HG03097 (cell line): ENCODE measurements around the gene SPTLC3.

Experiments used
- ATAC-seq: cut with Tn5 transposase; IDR thresholded peaks from one replicate; pipeline ENCODE4 v1.9.1; 2021; ENCODE audit not compliant: unreplicated experiment, low FRiP score

Gene SPTLC3

GRCh38 chr20:13128173-13128572, 119.4 kb downstream of the SPTLC3 start:
- ATAC-seq = no peak

GRCh38 chr20:13130061-13130706, 121.4 kb downstream of the SPTLC3 start:
- ATAC-seq = no peak

GRCh38 chr20:13130707-13131103, 121.9 kb downstream of the SPTLC3 start:
- ATAC-seq = no peak

GRCh38 chr20:13131688-13132087, 122.9 kb downstream of the SPTLC3 start:
- ATAC-seq = no peak

- ATAC-seq = no peak
These were observed 130.8 kb downstream of the SPTLC3 start for GRCh38 chr20:13139459-13140150.

GRCh38 chr20:13140201-13140600, 131.4 kb downstream of the SPTLC3 start:
- no peak for ATAC-seq

- ATAC-seq = no peak
These were observed 132.0 kb downstream of the SPTLC3 start for GRCh38 chr20:13140775-13141174.

GRCh38 chr20:13141546-13141945, 132.8 kb downstream of the SPTLC3 start:
- ATAC-seq = no peak

GRCh38 chr20:13142143-13142542, 133.4 kb downstream of the SPTLC3 start:
- no peak for ATAC-seq

GRCh38 chr20:13147071-13147963, 138.5 kb downstream of the SPTLC3 start:
- ATAC-seq = no peak

- ATAC-seq = no peak
These were observed 139.2 kb downstream of the SPTLC3 start for GRCh38 chr20:13147971-13148370.

- ATAC-seq = no peak
These were observed 139.6 kb downstream of the SPTLC3 start for GRCh38 chr20:13148402-13148801.

- ATAC-seq = no peak
These were observed 140.2 kb downstream of the SPTLC3 start for GRCh38 chr20:13148961-13149360.

- no peak for ATAC-seq
These were observed 140.8 kb downstream of the SPTLC3 start for GRCh38 chr20:13149371-13150105.

GRCh38 chr20:13158369-13158768, 149.6 kb downstream of the SPTLC3 start:
- no peak for ATAC-seq

- ATAC-seq = no peak
These were observed 151.1 kb downstream of the SPTLC3 start for GRCh38 chr20:13159889-13160288.

- ATAC-seq = no peak
These were observed 156.4 kb downstream of the SPTLC3 start for GRCh38 chr20:13165203-13165602.

- no peak for ATAC-seq
These were observed 157.2 kb downstream of the SPTLC3 start for GRCh38 chr20:13166011-13166410.

GRCh38 chr20:13166437-13166836, 157.7 kb downstream of the SPTLC3 start:
- no peak for ATAC-seq

- no peak for ATAC-seq
These were observed 160.3 kb downstream of the SPTLC3 start for GRCh38 chr20:13169086-13169485.

- no peak for ATAC-seq
These were observed 162.0 kb downstream of the SPTLC3 start for GRCh38 chr20:13170771-13171170.
